GM18517 (cell line): ENCODE data around the gene ASTN2.

Experiments
- ATAC-seq: cut with Tn5 transposase; IDR thresholded peaks from one replicate; pipeline ENCODE4 v1.9.1; 2021; ENCODE audit warnings: mild to moderate bottlenecking, moderate library complexity; ENCODE audit not compliant: unreplicated experiment

ASTN2 gene

GRCh38 chr9:116550696-116551436 is 864.0 kb downstream of the ASTN2 start:
- ATAC-seq = no peak

- ATAC-seq = no peak
Measured at GRCh38 chr9:116549786-116550660, 864.8 kb downstream of the ASTN2 start.

- ATAC-seq = no peak
Measured at GRCh38 chr9:116549061-116549664, 865.7 kb downstream of the ASTN2 start.

- ATAC-seq = no peak
Measured at GRCh38 chr9:116547729-116548426, 867.0 kb downstream of the ASTN2 start.

- no peak for ATAC-seq
Measured at GRCh38 chr9:116546711-116547581, 867.9 kb downstream of the ASTN2 start.

GRCh38 chr9:116544896-116545295 is 870.0 kb downstream of the ASTN2 start:
- no peak for ATAC-seq

- ATAC-seq = no peak
Measured at GRCh38 chr9:116543731-116544400, 871.0 kb downstream of the ASTN2 start.

GRCh38 chr9:116541402-116541801 is 873.5 kb downstream of the ASTN2 start:
- no peak for ATAC-seq

- ATAC-seq = no peak
Measured at GRCh38 chr9:116539549-116539948, 875.3 kb downstream of the ASTN2 start.

- no peak for ATAC-seq
Measured at GRCh38 chr9:116525611-116526010, 889.2 kb downstream of the ASTN2 start.

- ATAC-seq = no peak
Measured at GRCh38 chr9:116524778-116525470, 889.9 kb downstream of the ASTN2 start.

GRCh38 chr9:116520218-116520617 is 894.6 kb downstream of the ASTN2 start:
- ATAC-seq = no peak

GRCh38 chr9:116516456-116516855 is 898.4 kb downstream of the ASTN2 start:
- no peak for ATAC-seq

- ATAC-seq = no peak
Measured at GRCh38 chr9:116515541-116515940, 899.3 kb downstream of the ASTN2 start.

GRCh38 chr9:116506685-116507084 is 908.2 kb downstream of the ASTN2 start:
- ATAC-seq = no peak

GRCh38 chr9:116504893-116505480 is 909.9 kb downstream of the ASTN2 start:
- peak; percentile 98 for ATAC-seq

- no peak for ATAC-seq
Measured at GRCh38 chr9:116504081-116504480, 910.8 kb downstream of the ASTN2 start.

GRCh38 chr9:116502746-116503145 is 912.1 kb downstream of the ASTN2 start:
- no peak for ATAC-seq

- ATAC-seq = no peak
Measured at GRCh38 chr9:116501871-116502270, 913.0 kb downstream of the ASTN2 start.
